Hepatic stellate cell (primary cell): ENCODE measurements around the gene OR10A5.
"Not testable (repeated sequence)": the region's sequence is repeated elsewhere in the genome, so short reads cannot be mapped to it uniquely, and the experiment has no call there.

Source experiments
- DNase-seq: peaks from one replicate; pipeline ENCODE4 v3.0.0; 2011; ENCODE audit warnings: low spot score

The OR10A5 gene

DNA sequence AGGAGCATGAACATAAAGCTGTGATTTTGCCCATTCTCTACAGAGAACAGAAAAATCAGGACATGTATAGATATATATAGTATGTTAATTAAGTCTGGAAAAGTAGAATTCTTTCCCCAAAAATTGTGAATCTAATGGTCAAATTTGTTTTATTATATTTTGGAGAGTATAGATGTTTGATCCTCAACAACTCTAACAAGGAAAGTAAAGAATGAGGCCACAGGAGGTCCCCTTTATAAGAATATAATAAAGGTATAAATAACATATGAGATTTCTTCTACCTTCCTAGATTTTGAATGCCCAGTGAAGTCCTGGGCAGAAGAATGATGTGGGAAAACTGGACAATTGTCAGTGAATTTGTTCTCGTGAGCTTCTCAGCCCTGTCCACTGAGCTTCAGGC lies 30.8 kb downstream of the OR10A5 start, which contains the start of gene OR10A4:
TSS of gene OR10A4 (plus strand) at position 301 of the 400 bp plus-strand sequence. CDS start at position 324, 23 bp downstream.
- no peak for DNase-seq

DNA sequence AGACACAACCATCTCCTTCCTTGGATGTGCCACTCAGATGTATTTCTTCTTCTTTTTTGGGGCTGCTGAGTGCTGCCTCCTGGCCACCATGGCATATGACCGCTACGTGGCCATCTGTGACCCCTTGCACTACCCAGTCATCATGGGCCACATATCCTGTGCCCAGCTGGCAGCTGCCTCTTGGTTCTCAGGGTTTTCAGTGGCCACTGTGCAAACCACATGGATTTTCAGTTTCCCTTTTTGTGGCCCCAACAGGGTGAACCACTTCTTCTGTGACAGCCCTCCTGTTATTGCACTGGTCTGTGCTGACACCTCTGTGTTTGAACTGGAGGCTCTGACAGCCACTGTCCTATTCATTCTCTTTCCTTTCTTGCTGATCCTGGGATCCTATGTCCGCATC lies 31.4 kb downstream of the OR10A5 start:
- no peak for DNase-seq

DNA sequence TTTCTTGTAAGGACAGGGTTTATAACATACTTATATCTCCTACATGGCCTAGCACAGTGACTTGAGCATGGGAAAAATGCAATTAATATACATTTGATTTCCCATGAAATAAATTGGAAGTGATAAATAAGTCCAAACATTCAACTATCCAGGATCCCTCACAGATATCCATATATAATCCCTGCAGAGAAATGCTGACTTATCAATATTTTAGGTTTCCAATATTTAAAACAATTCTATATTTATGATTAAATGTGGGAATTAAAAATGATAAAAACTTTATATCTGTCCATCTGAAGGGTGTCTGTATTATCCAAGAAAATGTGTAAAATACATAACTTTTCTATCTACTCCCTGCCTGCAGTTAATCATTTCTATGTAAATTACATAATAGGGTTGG lies 37.3 kb downstream of the OR10A5 start:
- DNase-seq, result no peak

DNA sequence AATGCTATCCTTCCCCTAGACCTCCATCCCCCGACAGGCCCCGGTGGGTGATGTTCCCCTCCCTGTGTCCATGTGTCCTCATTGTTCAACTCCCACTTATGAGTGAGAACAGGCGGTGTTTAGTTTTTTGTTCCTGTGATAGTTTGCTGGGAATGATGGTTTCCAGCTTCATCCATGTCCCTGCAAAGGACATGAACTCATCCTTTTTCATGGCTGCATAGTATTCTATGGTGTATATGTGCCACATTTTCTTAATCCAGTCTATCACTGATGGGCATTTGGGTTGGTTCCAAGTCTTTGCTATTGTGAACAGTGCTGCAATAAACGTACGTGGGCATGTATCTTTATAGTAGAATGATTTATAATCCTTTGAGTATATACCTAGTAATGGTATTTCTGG lies 42.2 kb downstream of the OR10A5 start:
- DNase-seq, result not testable (repeated sequence)

DNA sequence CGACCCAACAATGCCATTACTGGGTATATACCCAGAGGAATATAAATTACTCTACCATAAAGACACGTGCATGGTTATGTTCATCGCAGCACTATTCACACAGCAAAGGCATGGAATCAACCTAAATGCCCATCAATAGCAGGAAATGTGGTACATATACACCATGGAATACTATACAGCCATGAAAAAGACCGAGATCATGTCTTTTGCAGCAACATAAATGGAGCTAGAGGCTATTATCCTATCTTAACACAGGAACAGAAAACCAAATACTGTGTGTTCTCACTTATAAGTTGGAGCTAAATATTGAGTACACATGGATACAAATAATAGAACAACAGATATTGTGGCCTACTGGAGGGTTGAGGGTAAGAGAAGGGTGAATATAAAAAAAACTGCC lies 43.3 kb downstream of the OR10A5 start:
- DNase-seq, result no peak

DNA sequence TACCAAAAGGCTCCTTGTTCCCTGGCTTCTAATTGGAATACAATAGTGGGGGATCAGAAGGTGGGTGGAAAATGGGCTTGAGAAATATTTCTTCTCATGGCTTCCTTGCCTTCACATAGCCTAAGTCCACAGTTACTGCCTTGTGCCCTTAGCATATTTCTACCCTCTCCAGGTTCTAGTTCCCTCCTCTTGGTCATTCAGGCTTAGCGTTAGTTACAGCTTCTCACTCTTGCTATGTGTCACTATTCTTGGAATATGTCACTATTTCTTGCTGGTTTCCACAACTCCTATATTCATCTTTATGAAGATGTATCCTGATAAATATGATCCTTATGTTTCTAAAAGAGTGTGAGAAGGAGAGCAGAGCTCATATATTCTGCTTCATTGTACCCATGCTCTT lies 44.4 kb downstream of the OR10A5 start:
- DNase-seq, result no peak

DNA sequence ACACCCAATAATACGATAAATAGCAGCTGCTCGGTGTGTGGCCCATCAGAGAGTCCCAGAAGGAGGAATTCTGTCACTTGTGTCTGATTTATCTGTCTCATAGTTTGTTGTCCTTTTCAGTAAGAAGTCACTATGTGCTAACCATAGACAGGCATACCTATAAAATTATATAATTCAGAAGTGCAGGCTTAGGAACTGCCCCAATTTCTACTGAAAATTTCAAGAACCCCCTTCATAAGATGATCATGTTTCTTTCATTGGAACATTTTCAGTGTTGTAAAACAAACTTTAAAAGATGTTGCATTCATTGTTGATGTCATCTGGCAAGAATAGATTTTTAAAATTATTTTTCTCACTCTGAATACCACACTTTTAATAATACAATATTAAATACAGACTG lies 46.9 kb downstream of the OR10A5 start, which contains the start of gene OR2D2:
TSS of gene OR2D2 (minus strand) at position 101 of the 400 bp plus-strand sequence. CDS start at position 101, 0 bp downstream.
- DNase-seq, result no peak

DNA sequence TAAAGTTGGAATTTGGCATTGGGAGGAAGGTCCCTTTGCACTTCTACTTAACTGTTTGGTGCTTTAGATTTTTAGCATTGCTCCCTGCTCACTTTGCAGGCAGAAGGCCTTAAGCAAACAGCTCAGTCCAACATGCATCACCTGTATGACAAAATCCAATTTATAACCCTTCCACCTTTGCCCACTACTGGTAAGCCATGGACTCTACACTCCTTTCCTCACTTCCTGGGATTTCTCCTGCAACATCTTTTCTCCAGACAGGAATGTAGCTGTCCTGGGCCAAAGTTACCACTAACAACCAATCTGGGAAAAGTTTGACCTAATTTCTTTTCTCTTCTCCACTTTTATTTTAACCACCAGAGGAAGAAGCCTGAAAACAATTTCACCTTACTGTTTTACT lies 48.6 kb downstream of the OR10A5 start:
- no peak for DNase-seq

DNA sequence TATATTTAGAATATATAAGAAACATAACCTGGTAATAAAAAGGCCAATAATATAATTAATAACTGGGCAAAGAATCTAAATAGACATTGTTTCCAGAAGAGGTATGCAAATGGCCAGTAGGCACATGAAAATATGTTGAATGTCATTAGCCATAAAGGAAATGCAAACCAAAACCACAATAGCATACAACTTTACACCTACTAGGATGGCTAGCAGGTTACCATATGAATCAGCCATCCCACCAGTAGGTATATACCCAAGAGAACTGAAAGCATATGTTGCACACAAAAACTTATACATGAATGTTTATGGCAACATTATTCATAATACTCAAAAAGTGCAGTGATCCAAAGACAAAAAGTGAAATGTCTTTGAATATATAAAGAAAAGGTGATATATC lies 49.5 kb downstream of the OR10A5 start:
- no peak for DNase-seq
